ENCODE data around the gene ITGA11.

DNA sequence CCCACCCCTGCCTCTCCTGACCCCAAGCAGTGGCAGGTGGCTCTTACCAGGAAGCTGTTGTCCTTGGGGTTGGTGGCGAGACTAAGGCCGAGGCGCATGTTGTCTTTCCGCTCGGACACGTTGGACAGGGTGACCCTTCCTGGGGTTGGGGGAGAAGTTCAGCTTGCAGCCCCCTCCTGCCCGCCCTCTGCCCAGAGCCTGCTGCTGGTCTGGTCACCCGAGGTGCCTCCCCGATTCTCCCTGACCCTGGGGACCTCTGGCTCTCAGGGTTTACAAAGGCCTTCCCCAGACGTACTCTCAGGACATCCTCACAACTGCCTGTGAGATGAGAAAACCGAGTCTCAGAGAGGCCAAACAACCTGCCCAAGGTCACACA, 67.3 kb downstream of the ITGA11 start:
- no peak for TF ChIP-seq POLR2A (IDR thresholded peaks at IDR 0.05; ENCODE audit: low read depth, low read length)
- TF ChIP-seq, protein P1, sequence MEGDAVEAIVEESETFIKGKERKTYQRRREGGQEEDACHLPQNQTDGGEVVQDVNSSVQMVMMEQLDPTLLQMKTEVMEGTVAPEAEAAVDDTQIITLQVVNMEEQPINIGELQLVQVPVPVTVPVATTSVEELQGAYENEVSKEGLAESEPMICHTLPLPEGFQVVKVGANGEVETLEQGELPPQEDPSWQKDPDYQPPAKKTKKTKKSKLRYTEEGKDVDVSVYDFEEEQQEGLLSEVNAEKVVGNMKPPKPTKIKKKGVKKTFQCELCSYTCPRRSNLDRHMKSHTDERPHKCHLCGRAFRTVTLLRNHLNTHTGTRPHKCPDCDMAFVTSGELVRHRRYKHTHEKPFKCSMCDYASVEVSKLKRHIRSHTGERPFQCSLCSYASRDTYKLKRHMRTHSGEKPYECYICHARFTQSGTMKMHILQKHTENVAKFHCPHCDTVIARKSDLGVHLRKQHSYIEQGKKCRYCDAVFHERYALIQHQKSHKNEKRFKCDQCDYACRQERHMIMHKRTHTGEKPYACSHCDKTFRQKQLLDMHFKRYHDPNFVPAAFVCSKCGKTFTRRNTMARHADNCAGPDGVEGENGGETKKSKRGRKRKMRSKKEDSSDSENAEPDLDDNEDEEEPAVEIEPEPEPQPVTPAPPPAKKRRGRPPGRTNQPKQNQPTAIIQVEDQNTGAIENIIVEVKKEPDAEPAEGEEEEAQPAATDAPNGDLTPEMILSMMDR (conservative IDR thresholded peaks at IDR 0.05; ENCODE audit: low read depth, low read length): no peak
- TF ChIP-seq, protein P2, sequence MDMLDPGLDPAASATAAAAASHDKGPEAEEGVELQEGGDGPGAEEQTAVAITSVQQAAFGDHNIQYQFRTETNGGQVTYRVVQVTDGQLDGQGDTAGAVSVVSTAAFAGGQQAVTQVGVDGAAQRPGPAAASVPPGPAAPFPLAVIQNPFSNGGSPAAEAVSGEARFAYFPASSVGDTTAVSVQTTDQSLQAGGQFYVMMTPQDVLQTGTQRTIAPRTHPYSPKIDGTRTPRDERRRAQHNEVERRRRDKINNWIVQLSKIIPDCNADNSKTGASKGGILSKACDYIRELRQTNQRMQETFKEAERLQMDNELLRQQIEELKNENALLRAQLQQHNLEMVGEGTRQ (IDR thresholded peaks at IDR 0.05; ENCODE audit: low read depth, low read length): no peak
- no peak for TF ChIP-seq MAFK (IDR thresholded peaks at IDR 0.05; ENCODE audit: low read depth, low read length)
- no peak for TF ChIP-seq NFE2L2 (IDR thresholded peaks at IDR 0.05; ENCODE audit: low read depth, low read length)
- TF ChIP-seq SMC3 (IDR thresholded peaks at IDR 0.05; ENCODE audit: low read depth, low read length): no peak

All from IMR-90 (cell line).